Activated T-helper 1 cell treated with anti-CD3 and anti-CD28 coated beads, Interleukin-12 subunit alpha, Interleukin-12 subunit beta, Interleukin-2, Interleukin-4 antibody, amounts not matched to agents 30 ng/mL and 10 ng/mL and 1 ng/mL, durations not matched to agents 14 hours and 24 hours and 36 hours (primary cell): ENCODE data around the gene TPRX1. TPM values are rescaled to one million over a fixed set of nuclear protein-coding genes. Genes with fewer than 3 reads are reported as not detected.
"Not testable (repeated sequence)": the region's sequence is repeated elsewhere in the genome, so short reads cannot be mapped to it uniquely, and the experiment has no call there.

ENCODE experiments used
- DNase-seq: peaks from one replicate; pipeline ENCODE4 v3.0.0; 2021; ENCODE audit warnings: low spot score
- H3K27ac Mint-ChIP-seq: one replicate; pipeline ENCODE4 v1.8.0; 2021; ENCODE audit warnings: mild to moderate bottlenecking, mixed read lengths
- H3K27me3 Mint-ChIP-seq: one replicate; pipeline ENCODE4 v1.8.0; 2022; ENCODE audit warnings: mild to moderate bottlenecking, moderate library complexity, mixed read lengths; ENCODE audit not compliant: insufficient read depth
- H3K36me3 Mint-ChIP-seq: one replicate; pipeline ENCODE4 v1.8.0; 2021; ENCODE audit warnings: low read depth, mixed read lengths
- H3K4me1 Mint-ChIP-seq: one replicate; pipeline ENCODE4 v1.8.0; 2021; ENCODE audit warnings: low read depth, mixed read lengths
- H3K4me3 Mint-ChIP-seq: one replicate; pipeline ENCODE4 v1.8.0; 2021; ENCODE audit warnings: mild to moderate bottlenecking, moderate library complexity, mixed read lengths
- H3K9me3 Mint-ChIP-seq: one replicate; pipeline ENCODE4 v1.8.0; 2021; ENCODE audit warnings: mixed read lengths
- intact Hi-C: fragments of 100-400 bp; cut with micrococcal nuclease; formaldehyde crosslinking; loops from one replicate; pipeline ENCODE4 v1.15.1; 2024
- total RNA-seq: library from RNA; stranded (reverse); gene quantifications from 2 replicates; pipeline ENCODE4 v1.2.3, GENCODE V29; 2022

The TPRX1 gene
- total RNA-seq, 1 donor from 2014 or later: not detected

DNA sequence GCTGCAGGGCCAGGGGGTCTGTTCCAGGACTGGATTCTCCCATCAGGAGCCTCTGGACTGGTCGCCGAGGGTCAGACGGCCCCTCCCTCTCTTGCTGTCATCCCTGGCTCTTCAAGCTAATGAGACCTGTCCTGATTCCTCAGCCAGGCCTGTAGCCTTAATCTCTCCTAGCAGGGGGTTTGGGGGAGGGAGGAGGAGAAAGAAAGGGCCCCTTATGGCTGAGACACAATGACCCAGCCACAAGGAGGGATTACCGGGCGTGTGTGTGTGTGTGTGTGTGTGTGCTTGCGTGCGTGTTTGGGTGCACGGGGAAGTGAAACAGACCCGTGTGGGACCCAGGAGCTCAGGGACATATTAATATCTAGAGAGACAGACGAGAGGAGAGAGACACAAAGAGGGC, 15.5 kb upstream of the TPRX1 start:
- Mint-ChIP-seq H3K4me3 (no peak overlapping the region), H3K27ac (no peak overlapping the region), H3K9me3 (no peaks in the 10 kb centered on the region), H3K27me3 (peaks cover 10% of the 10 kb centered on the region), H3K36me3 (no peaks in the 10 kb centered on the region), H3K4me1 (no peaks in the 10 kb centered on the region)
- intact Hi-C loops: no loop called here
- DNase-seq: no peak

DNA sequence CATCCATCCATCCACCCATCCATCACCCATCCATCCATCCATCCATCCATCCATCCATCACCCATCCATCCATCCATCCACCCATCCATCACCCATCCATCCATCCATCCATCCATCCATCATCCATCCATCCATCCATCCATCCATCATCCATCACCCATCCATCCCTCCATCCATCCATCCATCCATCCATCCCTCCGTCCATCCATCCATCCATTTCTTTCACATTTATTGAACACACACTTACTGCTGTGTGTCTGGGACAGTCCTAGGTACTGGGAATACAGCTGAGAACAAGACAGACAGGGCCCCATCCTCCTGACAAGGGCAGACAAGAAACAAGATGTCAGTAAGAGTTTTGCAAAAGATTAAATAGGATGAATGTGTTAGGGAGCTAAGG, 13.9 kb upstream of the TPRX1 start:
- not testable (repeated sequence) for H3K27ac Mint-ChIP-seq, H3K4me1 Mint-ChIP-seq

DNA sequence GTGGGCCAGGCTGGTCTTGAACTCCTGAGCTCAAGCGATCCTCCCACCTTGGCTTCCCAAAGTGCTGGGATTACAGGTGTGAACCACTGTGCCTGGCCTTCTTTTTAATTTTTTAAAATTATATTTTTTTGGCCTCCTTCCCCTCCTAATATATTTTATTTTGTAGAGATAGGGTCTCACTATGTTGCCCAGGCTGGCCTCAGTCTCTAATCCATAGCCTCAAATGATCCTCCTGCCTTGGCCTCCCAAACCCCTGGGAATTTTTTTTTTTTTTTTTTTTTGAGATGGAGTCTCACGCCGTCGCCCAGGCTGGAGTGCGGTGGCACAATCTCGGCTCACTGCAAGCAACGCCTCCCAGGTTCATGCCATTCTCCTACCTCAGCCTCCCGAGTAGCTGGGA, 11.9 kb upstream of the TPRX1 start:
- intact Hi-C loops, H3K27ac Mint-ChIP-seq, H3K27me3 Mint-ChIP-seq, DNase-seq, H3K4me1 Mint-ChIP-seq, H3K4me3 Mint-ChIP-seq, H3K36me3 Mint-ChIP-seq, H3K9me3 Mint-ChIP-seq: not testable (repeated sequence)

More for the DNA sequence above, 13.9 kb upstream of the TPRX1 start:
- H3K27me3 Mint-ChIP-seq: peaks cover 10% of the 10 kb centered on the region
- H3K4me3 Mint-ChIP-seq, H3K9me3 Mint-ChIP-seq, intact Hi-C loops, DNase-seq, H3K36me3 Mint-ChIP-seq: not testable (repeated sequence)

DNA sequence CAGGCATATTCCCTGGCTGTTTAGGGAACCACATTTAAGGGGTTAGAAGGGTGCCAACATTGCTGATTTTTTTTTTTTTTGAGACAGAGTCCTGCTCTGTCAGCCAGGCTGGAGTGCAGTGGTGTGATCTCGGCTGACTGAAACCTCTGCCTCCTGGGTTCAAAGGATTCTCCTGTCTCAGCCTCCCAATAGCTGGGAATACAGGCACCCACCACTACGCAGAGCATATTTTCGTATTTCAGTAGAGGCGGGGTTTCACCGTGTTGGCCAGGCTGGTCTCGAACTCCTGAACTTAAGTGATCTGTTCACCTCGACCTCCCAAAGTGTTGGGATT, 9.6 kb upstream of the TPRX1 start:
- intact Hi-C loops: loop anchor here (1.0 kb wide), 1 partner anchor 49 kb away; no protein-coding TSS in a partner anchor
- no peaks in the 10 kb centered on the region for H3K4me1 Mint-ChIP-seq
- H3K9me3 Mint-ChIP-seq: no peaks in the 10 kb centered on the region
- H3K36me3 Mint-ChIP-seq: no peaks in the 10 kb centered on the region
- peaks cover 2% of the 10 kb centered on the region for H3K27me3 Mint-ChIP-seq
- no peak overlapping the region for H3K4me3 Mint-ChIP-seq
- DNase-seq: no peak
- H3K27ac Mint-ChIP-seq: no peak overlapping the region

DNA sequence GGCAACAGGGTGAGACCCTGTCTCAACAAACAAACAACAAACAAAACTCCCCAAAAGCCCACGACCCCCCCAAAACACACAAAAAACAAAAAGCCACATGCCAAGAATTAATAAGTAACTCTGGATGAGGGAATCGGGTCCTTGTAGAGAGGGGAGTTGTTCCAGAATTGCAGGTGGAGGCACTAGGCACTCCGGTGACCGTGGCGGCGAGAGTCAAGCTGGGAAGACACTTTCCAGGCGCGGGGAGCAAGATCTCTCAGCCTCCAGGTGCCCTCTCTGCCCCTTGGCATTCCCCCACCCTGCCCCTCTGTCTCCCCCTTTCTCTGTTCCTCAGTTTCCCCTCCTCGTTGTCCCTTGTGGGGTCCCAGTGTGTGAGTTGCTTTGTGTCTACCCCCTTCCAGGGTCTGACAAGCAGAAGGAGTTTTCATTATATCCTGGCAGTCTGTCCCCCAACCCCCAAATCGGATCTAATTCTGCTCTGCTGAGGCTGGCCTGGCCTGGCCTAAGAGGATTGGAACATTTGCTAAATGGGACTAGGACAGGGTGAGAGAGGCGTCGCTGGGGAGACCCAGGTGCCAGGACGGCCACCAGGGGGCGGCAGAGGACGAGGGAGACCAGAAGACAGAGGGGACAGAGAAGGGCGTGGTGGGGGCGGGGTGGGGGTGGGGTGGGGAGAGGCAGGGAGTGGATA, 9.1 kb upstream of the TPRX1 start:
- Mint-ChIP-seq H3K4me1 (no peaks in the 10 kb centered on the region), H3K4me3 (no peak overlapping the region), H3K9me3 (no peaks in the 10 kb centered on the region), H3K27ac (no peak overlapping the region), H3K27me3 (peaks cover 2% of the 10 kb centered on the region), H3K36me3 (no peaks in the 10 kb centered on the region)
- DNase-seq: peak; percentile 49
- intact Hi-C loops: loop anchor here (1.0 kb wide), 1 partner anchor 50 kb away; no protein-coding TSS in a partner anchor

DNA sequence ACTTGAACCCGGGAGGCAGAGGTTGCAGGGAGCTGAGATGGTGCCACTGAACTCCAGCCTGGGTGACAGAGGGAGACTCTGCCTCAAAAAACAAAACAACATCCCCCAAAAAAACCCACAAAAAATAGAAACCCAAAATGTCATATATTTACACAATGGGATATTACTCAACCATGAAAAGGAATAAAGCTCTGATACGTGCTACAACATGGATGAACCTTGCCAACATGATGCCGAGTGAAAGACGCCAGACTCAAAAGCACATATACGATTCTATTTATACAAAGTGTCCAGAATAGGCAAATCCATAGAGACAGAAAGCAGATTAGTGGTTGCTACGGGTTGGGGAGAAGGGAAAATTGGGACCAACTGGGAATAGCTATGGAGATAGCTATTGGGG, 2.1 kb upstream of the TPRX1 start:
- no peaks in the 10 kb centered on the region for H3K36me3 Mint-ChIP-seq
- DNase-seq: no peak
- H3K4me1 Mint-ChIP-seq: no peaks in the 10 kb centered on the region
- intact Hi-C loops: no loop called here
- H3K9me3 Mint-ChIP-seq: peaks cover 3% of the 10 kb centered on the region
- no peaks in the 10 kb centered on the region for H3K27me3 Mint-ChIP-seq
- H3K27ac Mint-ChIP-seq: no peak overlapping the region
- H3K4me3 Mint-ChIP-seq: no peak overlapping the region

DNA sequence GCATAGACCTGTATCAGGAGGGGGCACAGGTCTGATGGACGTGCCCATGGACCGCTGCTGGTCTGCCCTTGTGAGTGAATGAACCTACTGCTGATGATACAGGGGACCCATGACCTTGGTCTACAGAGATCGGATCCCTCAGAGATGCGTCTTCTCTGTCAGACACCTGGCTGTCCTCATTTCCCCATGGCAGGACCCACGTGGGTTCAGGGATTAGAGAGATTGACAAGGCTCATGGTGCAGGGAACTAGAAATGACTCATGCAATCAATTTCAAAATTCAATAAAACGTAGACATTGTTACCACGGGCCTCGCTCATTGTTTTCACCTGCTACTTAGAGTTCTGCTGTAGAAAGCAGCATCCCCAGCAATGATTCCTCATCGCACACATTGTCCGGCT, 962 bp upstream of the TPRX1 start:
- Mint-ChIP-seq H3K4me3 (no peak overlapping the region), H3K27ac (no peak overlapping the region), H3K27me3 (no peaks in the 10 kb centered on the region), H3K9me3 (peaks cover 10% of the 10 kb centered on the region), H3K36me3 (no peaks in the 10 kb centered on the region), H3K4me1 (no peaks in the 10 kb centered on the region)
- intact Hi-C loops: no loop called here
- no peak for DNase-seq

DNA sequence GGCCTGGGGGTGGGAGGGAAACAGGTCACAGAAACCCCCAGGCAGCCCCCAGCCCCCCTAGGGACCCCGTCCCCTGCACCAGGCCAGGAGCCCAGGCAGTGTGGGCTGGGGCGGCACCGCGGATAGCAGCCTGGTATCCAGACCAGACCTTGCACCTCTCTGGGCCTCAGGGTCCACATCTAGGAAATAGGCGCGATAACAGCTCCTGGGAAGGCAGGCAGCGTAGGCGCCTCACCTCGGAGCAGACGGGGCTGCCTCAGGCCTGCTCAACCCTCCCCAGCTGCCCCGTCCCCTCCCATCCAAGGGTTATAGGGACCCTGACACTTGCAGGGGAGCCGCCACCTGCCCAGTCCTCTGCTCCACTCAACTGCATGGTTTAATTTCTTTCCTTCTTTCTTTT, 680 bp downstream of the TPRX1 start:
- DNase-seq, H3K36me3 Mint-ChIP-seq, H3K9me3 Mint-ChIP-seq, intact Hi-C loops, H3K27me3 Mint-ChIP-seq, H3K4me1 Mint-ChIP-seq, H3K4me3 Mint-ChIP-seq, H3K27ac Mint-ChIP-seq: not testable (repeated sequence)

DNA sequence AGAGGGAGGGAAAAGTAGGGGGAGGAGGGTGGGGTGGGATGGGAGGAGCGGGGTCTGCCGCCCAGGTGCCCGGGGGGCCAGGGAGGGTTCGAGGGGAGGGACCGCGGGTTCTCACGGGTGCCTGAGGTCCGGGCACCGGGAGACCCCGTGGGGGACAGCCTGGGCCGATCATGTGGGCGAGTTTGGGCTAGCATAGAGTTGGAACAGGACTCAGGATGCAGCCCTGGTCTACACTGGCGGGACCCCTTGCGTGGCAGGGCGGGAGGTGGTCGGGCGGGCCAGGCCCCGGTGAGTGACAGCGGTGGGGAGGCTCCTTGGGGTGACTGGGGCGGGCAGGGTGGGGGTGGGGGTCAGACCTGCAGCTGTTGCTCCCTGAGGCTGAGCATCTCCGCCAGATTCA, 1.2 kb downstream of the TPRX1 start:
- intact Hi-C loops, H3K9me3 Mint-ChIP-seq, H3K27ac Mint-ChIP-seq, H3K27me3 Mint-ChIP-seq, DNase-seq, H3K4me1 Mint-ChIP-seq, H3K36me3 Mint-ChIP-seq, H3K4me3 Mint-ChIP-seq: not testable (repeated sequence)

DNA sequence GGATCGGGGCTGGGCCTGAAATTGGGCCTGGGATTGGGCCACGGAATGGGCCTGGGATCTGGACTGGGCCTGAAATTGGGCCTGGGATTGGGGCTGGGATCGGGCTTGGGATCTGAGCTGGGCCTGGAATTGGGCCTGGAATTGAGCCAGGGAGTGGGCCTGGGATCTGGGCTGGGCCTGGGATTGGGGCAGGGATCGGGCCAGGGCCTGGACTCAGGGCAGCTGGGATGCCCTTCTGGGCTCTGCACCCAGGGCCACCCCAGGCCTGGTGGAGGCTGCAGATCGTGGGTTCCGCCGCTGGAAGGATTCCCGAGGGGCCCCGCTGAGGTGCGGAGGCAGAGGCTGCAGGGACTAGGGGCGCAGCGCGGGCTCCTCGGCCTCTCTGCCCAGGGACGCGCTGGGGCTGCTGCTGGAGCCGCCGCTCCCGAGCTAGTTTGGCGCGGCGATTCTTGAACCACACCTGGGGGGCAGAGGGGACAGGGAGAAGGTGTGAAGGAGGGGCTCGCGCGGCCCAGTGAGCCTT, 1.8 kb downstream of the TPRX1 start:
- intact Hi-C loops: no loop called here
- Mint-ChIP-seq H3K27ac (no peak overlapping the region), H3K9me3 (peaks cover 10% of the 10 kb centered on the region), H3K4me1 (no peaks in the 10 kb centered on the region), H3K36me3 (no peaks in the 10 kb centered on the region), H3K4me3 (no peak overlapping the region), H3K27me3 (peaks cover 1% of the 10 kb centered on the region)
- DNase-seq: no peak

DNA sequence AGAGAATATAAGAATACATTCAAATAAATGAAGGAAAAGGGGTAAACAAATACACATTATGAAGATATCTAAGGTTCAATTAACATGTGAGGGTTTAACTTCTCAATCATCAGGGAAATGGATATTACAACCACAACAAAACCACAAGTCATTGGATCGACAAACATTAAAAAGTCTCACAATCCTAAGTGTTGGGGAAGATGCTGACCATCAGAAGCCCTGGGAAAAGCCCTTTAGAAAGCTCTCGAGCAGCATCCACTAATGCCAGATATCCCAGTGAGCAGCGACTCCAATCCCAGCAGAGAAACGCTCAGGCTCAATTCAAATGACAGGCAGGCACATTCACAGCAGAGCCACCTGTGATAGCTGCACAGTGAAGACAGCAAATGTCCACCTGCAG, 3.1 kb downstream of the TPRX1 start:
- Mint-ChIP-seq H3K9me3 (peaks cover 10% of the 10 kb centered on the region), H3K4me1 (no peaks in the 10 kb centered on the region), H3K27me3 (peaks cover 1% of the 10 kb centered on the region), H3K36me3 (no peaks in the 10 kb centered on the region), H3K4me3 (no peak overlapping the region), H3K27ac (no peak overlapping the region)
- intact Hi-C loops: no loop called here
- no peak for DNase-seq

DNA sequence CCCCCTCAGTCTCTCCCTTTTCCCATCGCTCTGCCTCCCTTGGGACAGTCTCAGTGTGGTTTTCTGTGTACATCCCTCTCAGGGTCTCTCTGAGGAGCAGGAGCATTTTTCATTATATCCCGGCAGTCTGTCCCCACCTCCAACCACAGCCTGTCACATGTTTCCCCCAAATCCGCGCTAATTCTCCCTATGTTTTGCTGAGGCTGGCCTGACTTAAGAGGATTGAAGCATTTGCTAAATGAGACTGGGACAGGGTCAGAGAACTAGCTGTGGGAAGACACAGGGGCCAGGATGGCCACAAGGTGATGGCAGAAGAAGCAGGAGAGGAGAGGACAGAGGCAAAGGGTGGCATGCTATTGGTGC, 5.5 kb downstream of the TPRX1 start:
- no peak overlapping the region for H3K27ac Mint-ChIP-seq
- peaks cover 1% of the 10 kb centered on the region for H3K27me3 Mint-ChIP-seq
- H3K4me3 Mint-ChIP-seq: no peak overlapping the region
- no peak for DNase-seq
- peaks cover 10% of the 10 kb centered on the region for H3K9me3 Mint-ChIP-seq
- H3K4me1 Mint-ChIP-seq: no peaks in the 10 kb centered on the region
- H3K36me3 Mint-ChIP-seq: no peaks in the 10 kb centered on the region
- intact Hi-C loops: no loop called here

DNA sequence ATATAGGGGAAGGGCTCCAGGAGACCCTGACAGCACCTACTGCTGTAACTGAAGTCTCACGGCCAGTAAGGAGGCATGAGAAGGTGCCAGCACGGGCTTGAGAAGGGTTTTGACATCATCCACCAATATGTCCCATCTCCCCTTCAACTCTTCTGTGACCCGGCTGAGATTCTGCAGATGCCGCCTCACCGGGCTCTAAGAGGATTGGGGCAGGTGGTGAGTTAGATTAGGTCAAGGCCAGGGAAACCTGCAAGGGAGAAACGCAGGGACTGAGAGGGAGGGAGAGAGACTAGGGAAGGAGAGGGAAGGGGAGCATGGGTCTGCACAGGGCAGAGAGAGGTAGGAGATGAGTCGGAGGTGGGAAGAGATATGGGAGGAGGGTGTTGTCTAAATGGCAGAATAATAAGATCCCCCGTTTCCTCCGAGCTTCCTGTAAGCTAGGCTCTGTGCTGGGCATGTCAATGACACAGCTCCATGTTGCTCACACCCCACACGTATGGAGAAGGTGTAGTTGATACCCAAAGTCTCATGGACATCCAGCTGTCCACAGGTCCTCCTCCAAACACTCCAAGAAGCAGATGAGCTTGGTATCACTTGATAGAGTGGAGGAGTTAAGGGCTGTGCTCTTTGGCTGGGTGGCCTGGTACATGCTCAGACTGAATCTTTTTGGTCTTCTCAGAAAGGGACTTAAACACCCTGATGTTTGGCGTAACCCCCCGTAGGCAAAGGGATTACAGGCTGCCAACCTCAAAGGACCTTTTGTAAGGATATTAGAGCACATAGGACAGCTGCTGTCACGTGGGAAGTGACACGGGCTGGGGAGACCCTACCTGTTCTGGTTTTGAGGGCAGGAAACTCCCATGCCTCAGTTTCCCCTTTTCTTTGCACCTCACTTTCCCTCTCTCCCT, 6.1 kb downstream of the TPRX1 start:
- Mint-ChIP-seq H3K27me3 (peaks cover 1% of the 10 kb centered on the region), H3K27ac (no peak overlapping the region), H3K4me3 (no peak overlapping the region), H3K36me3 (no peaks in the 10 kb centered on the region), H3K9me3 (peaks cover 10% of the 10 kb centered on the region), H3K4me1 (no peaks in the 10 kb centered on the region)
- intact Hi-C loops: no loop called here
- no peak for DNase-seq
